Rectal smooth muscle tissue (tissue), 1 donor: ENCODE data around the gene DYNC2LI1.

Experiments used
- H3K27ac ChIP-seq: one replicate; pipeline ENCODE4 v1.7.0; 2013; ENCODE audit warnings: low read depth, low read length, inconsistent platforms
- H3K27me3 ChIP-seq: one replicate; pipeline ENCODE4 v1.7.0; 2013; ENCODE audit warnings: low read length; ENCODE audit not compliant: control insufficient read depth, insufficient read depth
- H3K36me3 ChIP-seq: one replicate; pipeline ENCODE4 v1.7.0; 2013; ENCODE audit warnings: low read length; ENCODE audit not compliant: control insufficient read depth, insufficient read depth
- H3K4me1 ChIP-seq: one replicate; pipeline ENCODE4 v1.7.0; 2013; ENCODE audit warnings: low read length; ENCODE audit not compliant: control insufficient read depth, insufficient read depth
- H3K4me3 ChIP-seq: one replicate; pipeline ENCODE4 v1.7.0; 2013; ENCODE audit warnings: low read length
- H3K9ac ChIP-seq: one replicate; pipeline ENCODE4 v1.7.0; 2013; ENCODE audit warnings: low read length

DYNC2LI1 gene

GRCh38 chr2:43774617-43775016, 778 bp downstream of the DYNC2LI1 start:
- Histone ChIP-seq H3K36me3 (no peaks in the 10 kb centered on the region), H3K4me3 (peak overlapping the region; percentile 90), H3K9ac (no peak overlapping the region), H3K4me1 (peaks cover 3% of the 10 kb centered on the region), H3K27me3 (no peaks in the 10 kb centered on the region), H3K27ac (peak overlapping the region; percentile 88)

GRCh38 chr2:43776324-43776723, 2.5 kb downstream of the DYNC2LI1 start:
- no peaks in the 10 kb centered on the region for H3K27me3 ChIP-seq
- H3K4me3 ChIP-seq: no peak overlapping the region
- no peak overlapping the region for H3K27ac ChIP-seq
- peaks cover 3% of the 10 kb centered on the region for H3K4me1 ChIP-seq
- H3K36me3 ChIP-seq: no peaks in the 10 kb centered on the region
- no peak overlapping the region for H3K9ac ChIP-seq

- Histone ChIP-seq H3K27ac (no peak overlapping the region), H3K27me3 (no peaks in the 10 kb centered on the region), H3K4me3 (no peak overlapping the region), H3K36me3 (no peaks in the 10 kb centered on the region), H3K4me1 (peaks cover 3% of the 10 kb centered on the region), H3K9ac (no peak overlapping the region)
Measured at GRCh38 chr2:43777306-43777926, 3.6 kb downstream of the DYNC2LI1 start.

- H3K4me1 ChIP-seq: peaks cover 3% of the 10 kb centered on the region
- H3K4me3 ChIP-seq: no peak overlapping the region
- no peaks in the 10 kb centered on the region for H3K36me3 ChIP-seq
- H3K27ac ChIP-seq: no peak overlapping the region
- no peak overlapping the region for H3K9ac ChIP-seq
- H3K27me3 ChIP-seq: no peaks in the 10 kb centered on the region
Measured at GRCh38 chr2:43778233-43778632, 4.4 kb downstream of the DYNC2LI1 start.

- no peak overlapping the region for H3K27ac ChIP-seq
- peaks cover 8% of the 10 kb centered on the region for H3K36me3 ChIP-seq
- H3K27me3 ChIP-seq: no peaks in the 10 kb centered on the region
- H3K9ac ChIP-seq: no peak overlapping the region
- H3K4me1 ChIP-seq: no peaks in the 10 kb centered on the region
- H3K4me3 ChIP-seq: no peak overlapping the region
Measured at GRCh38 chr2:43787895-43788294, 14.1 kb downstream of the DYNC2LI1 start.

- Histone ChIP-seq H3K4me3 (no peak overlapping the region), H3K36me3 (peaks cover 8% of the 10 kb centered on the region), H3K27ac (no peak overlapping the region), H3K9ac (no peak overlapping the region), H3K27me3 (no peaks in the 10 kb centered on the region), H3K4me1 (no peaks in the 10 kb centered on the region)
Measured at GRCh38 chr2:43788646-43789045, 14.8 kb downstream of the DYNC2LI1 start.

GRCh38 chr2:43790147-43790546, 16.3 kb downstream of the DYNC2LI1 start:
- Histone ChIP-seq H3K27ac (no peak overlapping the region), H3K36me3 (peaks cover 8% of the 10 kb centered on the region), H3K9ac (no peak overlapping the region), H3K27me3 (no peaks in the 10 kb centered on the region), H3K4me1 (no peaks in the 10 kb centered on the region), H3K4me3 (no peak overlapping the region)

GRCh38 chr2:43791035-43791765, 17.4 kb downstream of the DYNC2LI1 start:
- Histone ChIP-seq H3K27me3 (no peaks in the 10 kb centered on the region), H3K4me3 (no peak overlapping the region), H3K27ac (no peak overlapping the region), H3K4me1 (no peaks in the 10 kb centered on the region), H3K9ac (no peak overlapping the region), H3K36me3 (peaks cover 8% of the 10 kb centered on the region)

GRCh38 chr2:43792653-43793052, 18.8 kb downstream of the DYNC2LI1 start:
- no peaks in the 10 kb centered on the region for H3K4me1 ChIP-seq
- H3K9ac ChIP-seq: no peak overlapping the region
- peaks cover 8% of the 10 kb centered on the region for H3K36me3 ChIP-seq
- no peak overlapping the region for H3K4me3 ChIP-seq
- no peaks in the 10 kb centered on the region for H3K27me3 ChIP-seq
- no peak overlapping the region for H3K27ac ChIP-seq

GRCh38 chr2:43794956-43795355, 21.1 kb downstream of the DYNC2LI1 start:
- no peak overlapping the region for H3K9ac ChIP-seq
- H3K27ac ChIP-seq: no peak overlapping the region
- H3K4me3 ChIP-seq: no peak overlapping the region
- H3K4me1 ChIP-seq: no peaks in the 10 kb centered on the region
- H3K36me3 ChIP-seq: peaks cover 2% of the 10 kb centered on the region
- H3K27me3 ChIP-seq: no peaks in the 10 kb centered on the region

GRCh38 chr2:43796206-43796605, 22.4 kb downstream of the DYNC2LI1 start:
- Histone ChIP-seq H3K4me1 (no peaks in the 10 kb centered on the region), H3K4me3 (no peak overlapping the region), H3K36me3 (peaks cover 2% of the 10 kb centered on the region), H3K27me3 (no peaks in the 10 kb centered on the region), H3K27ac (no peak overlapping the region), H3K9ac (no peak overlapping the region)

GRCh38 chr2:43798300-43798699, 24.5 kb downstream of the DYNC2LI1 start:
- H3K4me3 ChIP-seq: no peak overlapping the region
- H3K4me1 ChIP-seq: no peaks in the 10 kb centered on the region
- H3K36me3 ChIP-seq: no peaks in the 10 kb centered on the region
- no peaks in the 10 kb centered on the region for H3K27me3 ChIP-seq
- no peak overlapping the region for H3K27ac ChIP-seq
- no peak overlapping the region for H3K9ac ChIP-seq

GRCh38 chr2:43800894-43801293, 27.1 kb downstream of the DYNC2LI1 start:
- no peaks in the 10 kb centered on the region for H3K4me1 ChIP-seq
- no peak overlapping the region for H3K27ac ChIP-seq
- no peaks in the 10 kb centered on the region for H3K36me3 ChIP-seq
- H3K9ac ChIP-seq: no peak overlapping the region
- H3K4me3 ChIP-seq: no peak overlapping the region
- no peaks in the 10 kb centered on the region for H3K27me3 ChIP-seq
